Fibroblast of lung (primary cell): ENCODE data around the gene MDK. TPM values are rescaled to one million over a fixed set of nuclear protein-coding genes. Genes with fewer than 3 reads are reported as not detected.
"Not testable (repeated sequence)": the region's sequence is repeated elsewhere in the genome, so short reads cannot be mapped to it uniquely, and the experiment has no call there.

Experiments used
- DNase-seq, 2 donors: peaks; one replicate each; pipeline versions ENCODE4 v3.0.0 to v3.0.0-alpha.2; 2010; ENCODE audit warnings: low read depth in 2 of 2
- H2AFZ ChIP-seq: 2 replicates; pipeline ENCODE4 v1.5.1; 2012; ENCODE audit warnings: low read length, control low read depth, inconsistent platforms
- H3K27ac ChIP-seq: 2 replicates; pipeline ENCODE4 v1.5.1; 2011; ENCODE audit warnings: low read length, control low read depth; ENCODE audit not compliant: insufficient read depth
- H3K27me3 ChIP-seq: 2 replicates; pipeline ENCODE4 v1.5.1; 2011; ENCODE audit warnings: mild to moderate bottlenecking, low read length; ENCODE audit not compliant: control insufficient read depth, insufficient read depth
- H3K36me3 ChIP-seq: 2 replicates; pipeline ENCODE4 v1.5.1; 2011; ENCODE audit warnings: low read length; ENCODE audit not compliant: control insufficient read depth, insufficient read depth
- H3K4me1 ChIP-seq: 2 replicates; pipeline ENCODE4 v1.5.1; 2011; ENCODE audit warnings: low read length; ENCODE audit not compliant: control insufficient read depth, insufficient read depth; ENCODE audit errors: extremely low read depth
- H3K4me2 ChIP-seq: 2 replicates; pipeline ENCODE4 v1.5.1; 2011; ENCODE audit warnings: low read length, control low read depth; ENCODE audit not compliant: insufficient read depth; ENCODE audit errors: extremely low read depth
- H3K4me3 ChIP-seq, 4 experiments: fragments of 200-600 bp in 1 of 4; sonication (generic) in 1 of 4; replicated peaks in 1 of 4; 2 replicates each; pipeline ENCODE4 v1.5.1; 2011 to 2016; ENCODE audit warnings: low read length in 4 of 4, low read depth in 3 of 4, mild to moderate bottlenecking in 3 of 4, control low read depth in 2 of 4, inconsistent platforms in 1 of 4, mixed read lengths in 1 of 4; ENCODE audit not compliant: insufficient read depth in 1 of 4; ENCODE audit errors: control extremely low read depth in 1 of 4
- H3K79me2 ChIP-seq: 2 replicates; pipeline ENCODE4 v1.5.1; 2012; ENCODE audit warnings: mild to moderate bottlenecking, low read length, inconsistent platforms; ENCODE audit not compliant: control insufficient read depth, insufficient read depth
- H3K9ac ChIP-seq: 2 replicates; pipeline ENCODE4 v1.5.1; 2011; ENCODE audit warnings: mild to moderate bottlenecking, low read length, control low read depth; ENCODE audit not compliant: insufficient read depth
- H3K9me3 ChIP-seq: 2 replicates; pipeline ENCODE4 v1.5.1; 2012; ENCODE audit warnings: low read depth, low read length; ENCODE audit not compliant: control insufficient read depth, insufficient read depth
- H4K20me1 ChIP-seq: 2 replicates; pipeline ENCODE4 v1.5.1; 2011; ENCODE audit warnings: low read length; ENCODE audit not compliant: control insufficient read depth, insufficient read depth; ENCODE audit errors: extremely low read depth
- EZH2 ChIP-seq: IDR thresholded peaks from 2 replicates; pipeline ENCODE4 v1.5.1; 2012; ENCODE audit warnings: low read length, control low read depth, mild to moderate bottlenecking; ENCODE audit errors: missing control alignments
- polyA plus RNA-seq, 2 donors: library from polyadenylated mRNA; depleted of rRNA in 1 of 2; stranded (reverse) in 1 of 2; unstranded in 1 of 2; fragments of >200 nt; gene quantifications; 2 replicates each; pipeline ENCODE4 v1.2.1, GENCODE V29; 2011 to 2012; ENCODE audit warnings: missing spikeins in 1 of 2
- total RNA-seq: library from RNA; depleted of rRNA; stranded (reverse); fragments of >200 nt; gene quantifications from 2 replicates; pipeline ENCODE4 v1.2.1, GENCODE V29; 2014
- TF ChIP-seq, protein P1 (sequence below), 2 donors: IDR thresholded peaks in 1 of 2; conservative IDR thresholded peaks in 1 of 2; 1 replicate in 1 of 2; 2 replicates in 1 of 2; pipeline ENCODE4 v1.5.1; 2011 to 2012; ENCODE audit warnings: low read length in 2 of 2, control low read depth in 1 of 2, inconsistent platforms in 1 of 2, low read depth in 1 of 2, mild to moderate bottlenecking in 1 of 2

The MDK gene
- total and polyA plus RNA-seq, 2 donors (not counting 1 experiment from before 2014, with no cell fraction given): 44.6 to 131 TPM

GRCh38 chr11:46372086-46372485 is 9.4 kb upstream of the MDK start:
- H3K36me3 ChIP-seq: peaks cover 19% of the 10 kb centered on the region
- no peaks in the 10 kb centered on the region for H4K20me1 ChIP-seq
- H3K9ac ChIP-seq: no peak overlapping the region
- no peak overlapping the region for H3K27ac ChIP-seq
- no peak for DNase-seq
- no peak overlapping the region for H2AFZ ChIP-seq
- H3K4me1 ChIP-seq: peaks cover 6% of the 10 kb centered on the region
- no peaks in the 10 kb centered on the region for H3K79me2 ChIP-seq
- TF ChIP-seq, protein P1, sequence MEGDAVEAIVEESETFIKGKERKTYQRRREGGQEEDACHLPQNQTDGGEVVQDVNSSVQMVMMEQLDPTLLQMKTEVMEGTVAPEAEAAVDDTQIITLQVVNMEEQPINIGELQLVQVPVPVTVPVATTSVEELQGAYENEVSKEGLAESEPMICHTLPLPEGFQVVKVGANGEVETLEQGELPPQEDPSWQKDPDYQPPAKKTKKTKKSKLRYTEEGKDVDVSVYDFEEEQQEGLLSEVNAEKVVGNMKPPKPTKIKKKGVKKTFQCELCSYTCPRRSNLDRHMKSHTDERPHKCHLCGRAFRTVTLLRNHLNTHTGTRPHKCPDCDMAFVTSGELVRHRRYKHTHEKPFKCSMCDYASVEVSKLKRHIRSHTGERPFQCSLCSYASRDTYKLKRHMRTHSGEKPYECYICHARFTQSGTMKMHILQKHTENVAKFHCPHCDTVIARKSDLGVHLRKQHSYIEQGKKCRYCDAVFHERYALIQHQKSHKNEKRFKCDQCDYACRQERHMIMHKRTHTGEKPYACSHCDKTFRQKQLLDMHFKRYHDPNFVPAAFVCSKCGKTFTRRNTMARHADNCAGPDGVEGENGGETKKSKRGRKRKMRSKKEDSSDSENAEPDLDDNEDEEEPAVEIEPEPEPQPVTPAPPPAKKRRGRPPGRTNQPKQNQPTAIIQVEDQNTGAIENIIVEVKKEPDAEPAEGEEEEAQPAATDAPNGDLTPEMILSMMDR (conservative IDR thresholded peaks at IDR 0.05 in 1 of 2, IDR thresholded peaks at IDR 0.05 in 1 of 2; ENCODE audit: low read depth in 1 of 2, low read length in 2 of 2): no peak
- no peak for TF ChIP-seq EZH2
- H3K9me3 ChIP-seq: no peaks in the 10 kb centered on the region
- no peaks in the 10 kb centered on the region for H3K27me3 ChIP-seq
- H3K4me2 ChIP-seq: no peak overlapping the region
- H3K4me3 ChIP-seq: no peak overlapping the region

DNA sequence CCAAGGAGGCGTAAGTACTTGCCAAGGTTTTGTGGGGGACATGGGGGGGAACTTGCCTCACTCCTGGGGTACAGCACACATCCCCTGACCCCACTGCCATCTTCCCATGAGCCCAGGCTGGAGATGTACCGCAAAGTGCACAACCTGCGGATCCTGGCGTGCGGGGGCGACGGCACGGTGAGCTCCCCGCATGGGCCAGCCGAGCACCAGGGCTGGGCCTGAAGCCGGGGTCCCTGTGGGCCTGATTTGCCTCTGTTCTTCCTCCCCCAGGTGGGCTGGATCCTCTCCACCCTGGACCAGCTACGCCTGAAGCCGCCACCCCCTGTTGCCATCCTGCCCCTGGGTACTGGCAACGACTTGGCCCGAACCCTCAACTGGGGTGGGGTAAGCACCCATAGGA is 9.0 kb upstream of the MDK start:
- H3K4me1 ChIP-seq, DNase-seq, H2AFZ ChIP-seq, H3K9me3 ChIP-seq, H3K4me2 ChIP-seq, H3K27me3 ChIP-seq, H3K4me3 ChIP-seq, H4K20me1 ChIP-seq, H3K27ac ChIP-seq, H3K9ac ChIP-seq, H3K79me2 ChIP-seq: not testable (repeated sequence)
- H3K36me3 ChIP-seq: peaks cover 19% of the 10 kb centered on the region

DNA sequence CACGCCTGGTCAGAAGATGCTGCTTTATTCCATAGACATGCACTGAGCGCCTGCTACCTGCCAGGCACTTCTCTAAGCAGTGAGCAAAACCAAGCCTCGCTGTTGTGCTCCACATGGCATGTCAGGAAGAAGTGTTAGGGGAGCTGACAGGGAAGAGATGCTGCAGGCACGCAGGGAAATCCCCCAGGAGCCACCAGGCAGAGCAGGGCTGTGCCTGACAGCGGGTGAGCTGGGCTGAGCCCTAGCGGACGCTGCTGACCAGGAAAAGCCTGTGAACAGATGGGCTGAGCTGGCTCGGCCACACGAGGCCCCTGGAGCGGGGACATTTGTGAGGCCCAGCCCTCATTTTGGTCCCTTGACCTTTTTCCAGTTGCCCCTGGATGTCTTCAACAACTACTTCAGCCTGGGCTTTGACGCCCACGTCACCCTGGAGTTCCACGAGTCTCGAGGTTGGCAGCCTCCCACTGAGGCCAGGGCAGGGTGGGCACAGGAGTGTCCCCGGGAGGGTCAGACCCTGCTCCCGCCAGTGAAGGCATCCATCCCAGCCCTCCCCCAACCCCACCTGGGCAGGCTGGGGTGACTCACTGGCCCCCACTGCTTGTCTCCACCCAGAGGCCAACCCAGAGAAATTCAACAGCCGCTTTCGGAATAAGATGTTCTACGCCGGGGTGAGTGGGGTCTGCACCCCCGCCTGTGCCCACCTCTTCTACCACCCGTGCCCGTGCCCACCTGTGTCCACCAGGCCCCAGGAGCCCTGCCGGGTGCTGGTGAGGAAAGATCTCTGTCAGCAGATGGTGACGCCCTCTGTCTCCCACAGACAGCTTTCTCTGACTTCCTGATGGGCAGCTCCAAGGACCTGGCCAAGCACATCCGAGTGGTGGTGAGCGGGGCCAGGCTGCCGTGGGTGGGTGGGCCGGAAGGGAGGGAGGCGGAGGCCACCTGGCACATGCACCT is 7.4 kb upstream of the MDK start:
- no peaks in the 10 kb centered on the region for H3K9me3 ChIP-seq
- H3K4me2 ChIP-seq: no peak overlapping the region
- no peak overlapping the region for H3K4me3 ChIP-seq
- H3K4me1 ChIP-seq: peaks cover 2% of the 10 kb centered on the region
- no peaks in the 10 kb centered on the region for H3K27me3 ChIP-seq
- peaks cover 18% of the 10 kb centered on the region for H3K36me3 ChIP-seq
- DNase-seq: no peak
- H4K20me1 ChIP-seq: no peaks in the 10 kb centered on the region
- no peak overlapping the region for H2AFZ ChIP-seq
- H3K9ac ChIP-seq: no peak overlapping the region
- H3K27ac ChIP-seq: no peak overlapping the region
- TF ChIP-seq, protein P1 (conservative IDR thresholded peaks at IDR 0.05 in 1 of 2, IDR thresholded peaks at IDR 0.05 in 1 of 2; ENCODE audit: low read depth in 1 of 2, low read length in 2 of 2): no peak
- no peak for TF ChIP-seq EZH2
- H3K79me2 ChIP-seq: no peaks in the 10 kb centered on the region
